8988T (cell line): ENCODE measurements around the gene RBM5.
"Not testable (repeated sequence)": the region's sequence is repeated elsewhere in the genome, so short reads cannot be mapped to it uniquely, and the experiment has no call there.

Experiments
- DNase-seq: peaks from one replicate; pipeline ENCODE4 v3.0.0; 2011

RBM5 gene

DNA sequence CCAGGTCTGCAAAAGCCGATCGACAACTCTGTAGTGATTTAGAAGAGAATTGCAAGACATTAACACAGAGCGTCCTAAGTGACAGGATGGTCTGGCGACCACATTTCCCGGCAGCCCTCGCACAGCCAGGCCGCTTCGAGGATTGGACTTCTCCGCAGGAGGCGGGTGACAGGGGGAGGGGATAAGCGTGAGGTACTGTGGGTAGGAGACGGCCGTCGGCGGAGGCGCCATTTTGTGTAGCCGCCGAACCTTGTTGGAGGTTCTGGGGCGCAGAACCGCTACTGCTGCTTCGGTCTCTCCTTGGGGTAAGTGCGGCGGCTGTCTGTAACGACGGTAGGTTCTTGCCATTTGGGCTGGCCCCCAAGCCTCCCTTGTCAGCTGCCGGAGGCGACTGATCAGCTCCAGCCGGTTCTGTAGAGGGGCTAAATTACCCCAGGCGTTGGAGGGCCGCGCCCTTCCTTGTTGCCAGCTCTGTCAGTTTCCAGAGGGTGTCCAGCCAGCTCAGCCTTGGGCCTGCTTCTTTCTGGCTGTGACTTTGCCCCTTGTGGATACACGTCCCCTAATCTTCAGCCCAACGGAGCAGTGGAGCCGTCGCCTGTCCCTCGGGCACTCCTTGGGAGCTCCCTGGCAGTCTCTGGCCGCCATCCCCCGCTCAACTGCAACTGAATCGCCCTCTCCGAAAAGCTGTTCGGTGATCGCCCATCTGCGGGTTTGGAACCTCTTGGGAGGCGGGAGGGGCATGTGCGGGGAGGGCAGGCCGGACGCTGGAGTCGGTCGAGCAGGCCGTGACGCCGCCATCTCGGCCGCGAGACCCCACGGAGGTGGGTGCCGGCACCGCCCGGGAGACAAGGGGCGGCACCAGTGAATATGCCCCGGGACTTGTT, at the start of gene RBM5:
Gene RBM5, plus strand, starts transcription at position 195 of the 884 bp plus-strand sequence. CDS start 1,516 bp downstream, outside the sequence.
- DNase-seq: peak; percentile 97

DNA sequence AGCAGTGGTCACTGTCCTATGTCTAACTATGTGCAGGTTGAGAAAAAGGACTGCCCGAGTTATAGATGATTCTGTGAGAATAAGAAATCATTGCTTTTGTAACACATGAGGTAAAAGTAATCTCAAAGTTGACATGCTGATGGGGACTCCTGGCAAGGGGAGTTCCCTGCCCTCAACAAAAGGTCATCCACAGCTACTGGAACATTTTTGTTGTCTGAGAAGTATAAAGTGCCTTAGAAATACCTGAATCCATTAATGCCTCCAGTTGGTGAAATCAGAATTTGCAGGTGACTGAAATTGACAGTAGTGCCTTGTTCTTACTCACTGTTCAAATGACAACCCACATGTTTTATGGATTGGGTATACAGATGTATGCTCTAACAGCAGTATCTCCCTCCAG, 43.7 kb upstream of the RBM5 start:
- no peak for DNase-seq

DNA sequence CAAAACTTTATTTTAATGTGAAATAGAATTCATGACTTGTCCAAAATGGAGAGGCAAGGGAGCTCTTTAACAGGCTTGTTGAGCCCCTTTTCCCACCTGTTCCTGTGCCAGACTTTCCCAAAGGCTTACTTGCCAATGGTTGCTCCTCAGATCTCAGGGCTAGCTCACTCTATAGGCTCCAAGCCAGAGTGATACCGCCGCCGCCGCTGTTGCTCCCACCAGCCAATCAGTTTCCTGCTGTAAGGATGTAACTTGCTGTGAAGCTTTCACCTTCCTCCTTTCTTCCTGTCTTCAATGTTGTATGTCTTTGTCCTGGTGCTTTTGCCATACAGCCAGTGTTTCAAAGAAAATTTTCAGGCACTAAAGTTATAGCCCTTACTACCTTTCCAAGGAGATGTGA, 41.3 kb upstream of the RBM5 start:
- DNase-seq: no peak

DNA sequence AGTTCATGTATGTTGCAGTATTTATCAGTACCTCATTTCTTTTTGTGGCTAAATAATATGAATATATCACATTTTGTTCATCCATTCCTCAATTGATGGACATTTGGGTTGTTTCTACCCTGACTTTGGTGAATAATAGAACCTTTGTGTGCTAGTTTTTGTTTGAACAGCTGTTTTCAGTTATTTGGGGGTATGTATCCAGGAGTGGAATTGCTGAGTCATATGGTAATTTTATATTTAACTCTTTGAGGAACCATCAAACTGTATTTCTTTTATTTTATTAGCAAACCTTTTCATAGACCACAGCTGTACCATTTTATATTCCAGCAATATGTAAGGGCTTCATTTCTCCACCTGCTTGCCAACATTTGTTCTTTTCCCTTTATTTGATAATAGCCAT, 38.4 kb upstream of the RBM5 start:
- no peak for DNase-seq

DNA sequence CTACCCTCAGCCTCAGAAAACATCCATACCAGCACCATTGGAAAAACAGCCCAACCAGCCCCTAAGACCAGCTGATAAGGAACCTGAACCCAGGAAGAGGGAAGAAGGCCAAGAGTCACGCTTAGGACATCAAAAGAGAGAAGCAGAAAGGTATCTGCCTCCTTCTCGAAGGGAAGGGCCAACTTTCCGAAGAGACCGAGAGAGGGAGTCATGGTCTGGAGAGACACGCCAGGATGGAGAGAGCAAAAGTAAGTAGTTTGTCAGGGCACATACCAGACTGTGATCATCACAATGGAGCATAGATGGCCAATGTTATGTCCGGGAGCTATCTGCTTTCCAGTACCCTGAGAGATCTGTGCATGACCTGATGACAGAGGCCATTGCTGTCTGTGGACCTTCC, 31.0 kb upstream of the RBM5 start:
- no peak for DNase-seq

DNA sequence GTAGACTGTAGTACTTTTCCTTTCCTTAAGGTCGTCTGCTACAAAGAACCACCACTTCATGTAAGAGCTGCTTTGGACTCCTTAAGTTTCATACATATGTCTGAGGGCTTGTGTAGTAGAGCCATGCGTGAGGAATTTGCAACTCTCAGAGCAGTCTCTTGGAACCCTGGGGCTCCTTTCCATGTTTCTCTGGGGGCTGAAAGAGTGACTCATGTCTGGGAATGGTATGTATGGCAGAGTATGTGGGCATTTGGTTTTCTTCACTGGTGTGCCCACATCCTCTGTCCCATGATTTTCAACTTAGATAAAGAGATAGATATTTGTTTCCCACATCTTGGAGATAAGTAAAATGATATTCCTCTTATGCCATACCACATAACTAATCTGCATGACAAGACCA, 20.6 kb upstream of the RBM5 start:
- DNase-seq: no peak

DNA sequence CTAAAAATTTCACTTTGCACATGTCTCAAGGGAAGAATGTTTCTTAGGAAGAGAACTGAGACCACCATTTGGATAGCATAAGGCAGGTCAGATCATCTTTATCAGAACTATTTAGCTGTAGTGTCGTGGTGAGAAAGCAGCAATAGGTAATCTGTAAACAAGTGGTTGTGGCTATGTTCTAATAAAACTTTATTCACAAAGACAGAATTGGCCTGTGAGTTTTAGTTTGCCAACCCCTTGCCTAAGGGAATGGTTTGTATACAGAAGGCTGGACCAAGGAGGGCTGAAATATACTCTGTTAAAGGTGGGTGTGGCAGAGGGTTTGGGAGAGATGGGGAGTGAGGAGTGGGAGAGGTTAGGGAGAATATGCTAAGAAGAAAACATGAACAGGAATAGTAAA, 10.6 kb upstream of the RBM5 start:
- DNase-seq: no peak

DNA sequence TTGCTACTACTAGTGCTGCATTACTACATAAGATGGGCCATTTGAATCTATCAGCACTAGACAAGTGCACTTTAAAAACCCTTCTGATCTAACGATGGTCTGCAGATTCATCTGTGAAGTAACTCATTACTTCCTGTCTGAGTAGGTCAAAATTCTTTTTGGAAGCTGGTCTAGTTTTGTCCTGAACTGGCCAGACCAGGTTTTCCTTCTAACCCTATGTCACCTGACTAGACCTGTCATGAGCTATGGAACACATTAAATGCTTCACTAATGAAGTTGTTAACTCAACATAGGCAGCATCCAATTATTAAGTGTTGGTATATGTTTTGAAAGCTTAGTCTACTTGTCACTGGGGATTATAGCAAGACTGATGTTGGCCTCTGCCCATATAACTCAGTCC, 10.1 kb upstream of the RBM5 start:
- no peak for DNase-seq

DNA sequence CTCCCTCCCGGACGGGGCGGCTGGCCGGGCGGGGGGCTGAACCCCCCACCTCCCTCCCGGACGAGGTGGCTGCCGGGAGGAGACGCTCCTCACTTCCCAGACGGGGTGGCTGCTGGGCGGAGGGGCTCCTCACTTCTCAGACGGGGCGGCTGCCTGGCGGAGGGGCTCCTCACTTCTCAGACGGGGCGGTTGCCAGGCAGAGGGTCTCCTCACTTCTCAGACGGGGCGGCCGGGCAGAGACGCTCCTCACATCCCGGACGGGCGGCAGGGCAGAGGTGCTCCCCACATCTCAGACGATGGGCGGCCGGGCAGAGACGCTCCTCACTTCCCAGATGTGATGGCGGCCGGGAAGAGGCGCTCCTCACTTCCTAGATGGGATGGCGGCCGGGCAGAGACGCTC, 3.8 kb upstream of the RBM5 start:
- DNase-seq: not testable (repeated sequence)

DNA sequence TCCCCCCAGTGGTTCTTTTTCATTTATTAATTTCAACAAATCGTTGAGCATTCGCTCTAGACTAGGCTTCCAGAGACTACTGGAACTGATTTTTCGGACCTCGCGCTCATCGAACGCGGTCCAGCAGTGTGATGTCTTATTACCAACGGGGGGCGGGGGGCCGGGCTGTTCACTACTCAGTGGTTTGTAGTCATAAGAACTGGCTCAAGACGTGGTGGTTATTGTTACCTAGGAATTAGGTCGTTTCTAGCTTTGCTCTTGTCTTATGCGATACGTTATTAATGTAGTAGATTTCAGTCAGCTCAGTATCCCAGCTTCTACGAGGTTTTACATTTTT, 858 bp downstream of the RBM5 start:
- no peak for DNase-seq

DNA sequence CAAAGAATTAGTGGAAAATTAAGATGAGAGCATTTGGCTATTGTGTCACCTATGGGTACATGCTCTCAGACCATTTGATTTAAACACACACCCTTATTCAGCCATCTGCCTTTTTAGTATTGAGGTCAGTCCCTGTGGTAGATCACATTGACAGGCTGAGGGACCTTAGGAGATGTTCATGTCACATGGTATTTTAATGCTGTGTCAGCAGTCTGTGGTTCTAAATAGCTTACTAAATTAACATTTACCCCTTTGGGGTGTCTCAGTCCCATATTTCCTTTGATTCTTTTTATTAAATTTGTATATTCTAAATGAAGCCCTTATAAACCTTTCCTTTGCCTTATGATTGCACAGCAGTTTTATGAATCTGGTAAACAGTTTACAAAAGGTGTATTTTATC, 2.3 kb downstream of the RBM5 start:
- DNase-seq: no peak

DNA sequence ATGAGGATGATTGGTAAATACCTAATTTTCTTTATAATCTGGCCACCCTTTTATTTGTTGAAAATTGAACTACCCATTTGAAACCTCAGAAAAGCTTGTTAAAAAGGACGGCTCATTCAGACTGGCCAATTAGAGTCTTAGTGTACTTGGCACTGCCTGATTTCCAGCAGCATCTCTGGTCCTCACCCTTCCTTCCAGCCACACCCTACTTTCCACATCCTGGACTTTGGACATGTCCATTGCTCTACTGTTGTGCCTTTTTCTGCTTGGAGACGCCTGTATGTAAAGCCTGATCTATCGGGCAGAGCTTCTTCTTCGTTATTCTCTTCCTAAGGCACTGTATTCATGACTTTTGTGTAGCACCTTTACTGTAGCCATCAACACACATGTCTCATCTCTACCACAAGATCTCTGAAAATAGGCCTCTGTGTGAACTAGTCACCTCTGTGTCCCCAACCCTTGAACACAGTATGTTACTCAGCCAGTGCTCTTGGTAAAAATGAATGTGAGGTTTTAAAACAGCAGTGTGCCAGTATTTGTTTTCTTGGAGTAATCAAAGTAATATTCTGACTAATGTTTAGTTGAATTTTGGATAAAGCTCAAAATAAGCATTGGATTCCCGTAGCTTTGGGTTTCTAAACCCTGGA, 6.8 kb downstream of the RBM5 start:
- DNase-seq: no peak

DNA sequence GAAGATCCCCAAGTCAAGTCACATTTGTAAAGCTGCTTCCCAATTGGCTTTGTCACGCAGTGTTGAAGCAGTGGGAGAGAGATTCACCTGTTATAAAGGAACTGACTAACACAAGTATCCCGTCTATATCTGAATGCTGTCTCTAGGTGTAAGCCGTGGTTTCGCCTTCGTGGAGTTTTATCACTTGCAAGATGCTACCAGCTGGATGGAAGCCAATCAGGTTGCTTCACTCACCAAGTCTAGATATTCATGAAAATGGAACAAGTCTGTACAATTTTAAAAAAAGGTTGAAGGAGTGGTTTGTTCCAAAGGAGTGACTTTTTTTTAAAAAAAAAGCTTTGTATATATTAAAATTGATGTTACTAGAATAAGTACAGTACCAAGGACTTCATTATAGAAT, 11.7 kb downstream of the RBM5 start:
- no peak for DNase-seq

DNA sequence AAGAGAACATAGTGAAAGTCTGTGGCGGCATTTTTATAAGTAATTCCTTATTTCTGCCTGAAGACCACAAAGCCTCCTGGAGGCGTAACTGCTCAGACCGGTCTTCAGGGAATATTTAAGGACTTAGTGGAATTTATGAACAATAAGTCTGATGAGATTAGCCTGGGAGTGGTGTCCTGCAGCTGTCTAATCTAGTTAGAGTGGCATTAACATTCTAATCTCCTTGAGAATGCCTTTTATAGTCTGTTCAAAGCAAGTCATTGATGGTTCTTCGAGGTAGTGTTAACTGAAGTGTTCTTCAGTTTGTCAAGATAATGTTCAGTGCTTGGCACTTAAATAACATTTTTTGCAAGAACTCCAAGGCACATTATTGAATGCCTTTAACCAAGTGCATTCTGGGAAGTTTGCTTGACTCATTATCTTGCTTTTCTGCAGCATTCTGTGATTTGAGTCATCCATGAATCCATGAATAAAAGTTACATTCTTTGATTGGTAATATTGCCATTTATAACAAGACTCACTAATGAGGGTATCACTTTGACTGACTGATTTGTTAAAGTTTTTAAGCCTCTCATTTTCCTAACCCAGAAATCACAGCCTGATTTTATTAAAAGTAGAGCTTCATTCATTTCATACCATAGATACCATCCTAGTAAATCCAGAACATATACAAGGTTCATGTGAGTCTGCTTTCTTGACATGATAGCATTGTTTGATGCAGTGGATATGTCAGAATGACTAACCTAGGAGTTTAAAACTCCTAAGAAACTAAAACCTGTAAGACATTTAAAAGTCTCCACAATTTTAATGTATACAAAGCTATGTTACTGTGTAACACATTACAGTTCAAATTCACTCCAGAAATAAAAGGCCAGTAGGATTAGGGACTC, 12.5 kb downstream of the RBM5 start:
- DNase-seq: no peak

DNA sequence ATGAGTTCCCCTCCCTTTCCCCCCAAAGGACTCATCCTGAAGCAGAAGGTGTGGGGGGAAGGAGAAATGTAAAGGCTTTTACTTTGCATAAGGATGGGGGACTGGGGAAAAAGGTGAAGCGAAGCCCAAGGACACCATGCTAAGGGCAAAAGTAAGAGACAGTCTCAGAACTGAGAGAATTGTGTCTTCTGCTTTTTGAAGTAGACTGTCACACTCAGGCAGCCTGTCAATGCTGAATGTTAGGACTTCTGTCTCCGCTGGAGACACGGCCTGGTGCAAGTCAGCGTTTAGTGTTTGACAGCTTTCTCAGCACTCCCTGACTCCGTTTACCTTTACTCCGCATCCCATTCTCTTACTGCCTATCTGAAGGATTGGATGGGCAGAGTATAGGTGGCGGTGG, 13.8 kb downstream of the RBM5 start:
- DNase-seq: no peak

DNA sequence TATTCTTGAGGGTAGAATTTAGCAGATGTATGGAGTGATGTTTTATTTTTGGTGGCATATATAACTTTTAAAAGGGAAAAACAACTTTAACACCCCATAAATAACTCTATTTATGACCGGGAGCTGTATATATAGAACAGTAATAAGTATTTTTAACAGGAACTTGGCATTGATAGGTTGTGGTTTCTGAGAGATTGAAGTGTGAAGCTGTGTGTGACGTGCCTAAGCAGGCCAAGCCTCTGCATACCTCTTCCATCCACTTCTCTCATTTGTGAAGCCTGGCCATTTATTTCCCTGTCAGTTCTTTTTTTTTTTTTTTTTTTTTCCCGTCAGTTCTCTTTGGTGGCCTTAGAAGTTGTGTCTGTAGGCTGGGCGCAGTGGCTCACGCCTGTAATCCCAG, 23.0 kb downstream of the RBM5 start:
- no peak for DNase-seq

DNA sequence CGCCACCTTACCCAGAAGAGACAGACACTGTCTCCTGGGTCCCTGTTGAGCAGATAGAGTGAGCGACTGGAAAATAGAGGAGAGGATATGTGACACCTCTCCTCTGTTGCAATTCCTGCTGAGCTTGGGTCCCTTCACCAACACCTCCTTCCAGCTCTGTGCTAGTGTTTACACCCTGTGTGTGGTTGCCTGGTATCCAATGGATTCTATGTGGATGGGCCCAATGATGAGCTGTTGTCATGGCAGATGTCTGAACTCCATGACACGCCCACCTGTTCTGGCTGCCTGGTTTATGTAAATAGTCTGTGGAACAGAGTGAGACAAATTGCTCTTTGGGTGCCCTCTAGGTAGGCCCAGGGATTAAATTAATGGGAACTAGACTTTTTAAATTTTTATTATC, 23.7 kb downstream of the RBM5 start:
- no peak for DNase-seq

DNA sequence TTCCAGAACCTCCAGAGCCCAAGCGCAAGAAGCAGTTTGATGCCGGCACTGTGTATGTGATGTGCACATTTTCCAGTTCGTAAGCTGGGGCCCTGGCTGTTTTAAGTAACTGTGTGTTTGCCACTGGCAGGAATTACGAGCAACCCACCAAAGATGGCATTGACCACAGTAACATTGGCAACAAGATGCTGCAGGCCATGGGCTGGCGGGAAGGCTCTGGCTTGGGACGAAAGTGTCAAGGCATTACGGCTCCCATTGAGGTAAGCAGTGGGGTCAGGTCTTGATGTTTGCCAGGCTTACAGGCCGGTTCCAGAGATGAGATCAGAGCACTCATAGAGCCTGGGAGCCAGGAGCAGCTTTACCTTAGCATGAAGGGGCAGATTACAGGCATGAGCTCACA, 28.4 kb downstream of the RBM5 start:
- DNase-seq: no peak

DNA sequence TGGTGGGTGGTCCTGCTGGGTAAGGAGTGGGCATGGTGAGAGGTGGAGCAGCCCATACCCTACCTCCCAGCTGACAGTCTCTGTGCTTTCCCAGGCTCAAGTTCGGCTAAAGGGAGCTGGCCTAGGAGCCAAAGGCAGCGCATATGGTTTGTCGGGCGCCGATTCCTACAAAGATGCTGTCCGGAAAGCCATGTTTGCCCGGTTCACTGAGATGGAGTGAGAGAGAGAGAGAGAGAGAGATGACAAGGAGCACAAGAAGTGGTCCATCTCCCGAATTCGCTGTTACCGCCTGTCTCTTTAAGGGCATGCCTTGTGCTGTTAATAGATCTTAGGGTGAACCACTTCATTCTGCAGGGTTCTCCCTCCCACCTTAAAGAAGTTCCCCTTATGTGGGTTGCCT, 29.5 kb downstream of the RBM5 start:
- no peak for DNase-seq

DNA sequence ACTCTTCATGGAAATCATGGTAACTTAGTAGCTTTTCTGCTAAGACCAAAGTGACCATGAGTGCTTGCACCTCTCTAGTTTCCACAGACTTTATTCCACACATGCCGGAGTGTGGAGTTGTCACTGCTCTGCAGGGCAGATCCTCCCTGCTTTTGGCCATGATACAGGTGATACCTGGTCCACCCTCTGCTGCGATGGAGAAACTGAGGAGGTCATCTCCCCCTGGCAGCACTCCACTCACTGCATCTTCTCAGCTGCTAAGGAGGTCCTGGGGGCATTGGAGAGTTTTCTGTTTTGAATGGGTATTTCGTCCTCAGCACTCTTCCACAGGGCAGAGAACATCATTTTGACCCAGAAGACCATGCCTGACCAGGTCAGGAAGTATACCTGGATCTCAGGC, 31.1 kb downstream of the RBM5 start:
- DNase-seq: no peak

DNA sequence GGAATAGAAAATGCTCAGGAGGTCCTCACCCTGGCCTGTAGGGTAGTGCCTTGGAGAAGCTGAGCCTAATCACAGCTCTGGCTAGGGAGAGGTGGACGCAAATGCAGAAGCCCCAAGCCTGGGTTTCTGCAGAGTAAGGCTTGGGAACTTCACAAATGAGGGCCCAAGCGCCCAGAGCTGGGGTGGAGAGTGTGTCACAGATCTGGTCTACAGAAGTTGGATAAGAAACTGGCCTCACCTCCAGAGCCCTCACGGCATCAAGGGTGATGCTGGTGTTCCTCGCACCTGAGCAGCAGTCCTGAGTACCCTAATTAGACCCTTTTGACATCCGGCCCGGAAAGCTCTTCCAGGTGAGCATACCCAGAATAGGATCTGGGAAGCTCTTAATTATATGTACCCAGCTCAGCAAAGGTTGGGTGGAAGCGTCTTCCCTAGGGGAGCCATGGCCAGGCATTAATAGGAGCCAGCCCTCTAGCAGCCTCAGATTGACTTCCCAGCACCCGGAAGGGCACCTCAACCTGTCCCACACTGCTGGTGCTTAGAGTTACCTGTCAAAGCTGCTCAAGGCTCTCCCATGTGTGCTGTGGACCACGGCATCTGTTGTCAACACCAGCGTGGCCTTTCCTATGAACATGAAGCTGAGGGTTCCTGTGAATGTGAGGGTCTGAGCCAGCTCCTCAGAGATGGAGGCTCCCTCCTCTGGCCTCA, 31.8 kb downstream of the RBM5 start:
- DNase-seq: no peak

DNA sequence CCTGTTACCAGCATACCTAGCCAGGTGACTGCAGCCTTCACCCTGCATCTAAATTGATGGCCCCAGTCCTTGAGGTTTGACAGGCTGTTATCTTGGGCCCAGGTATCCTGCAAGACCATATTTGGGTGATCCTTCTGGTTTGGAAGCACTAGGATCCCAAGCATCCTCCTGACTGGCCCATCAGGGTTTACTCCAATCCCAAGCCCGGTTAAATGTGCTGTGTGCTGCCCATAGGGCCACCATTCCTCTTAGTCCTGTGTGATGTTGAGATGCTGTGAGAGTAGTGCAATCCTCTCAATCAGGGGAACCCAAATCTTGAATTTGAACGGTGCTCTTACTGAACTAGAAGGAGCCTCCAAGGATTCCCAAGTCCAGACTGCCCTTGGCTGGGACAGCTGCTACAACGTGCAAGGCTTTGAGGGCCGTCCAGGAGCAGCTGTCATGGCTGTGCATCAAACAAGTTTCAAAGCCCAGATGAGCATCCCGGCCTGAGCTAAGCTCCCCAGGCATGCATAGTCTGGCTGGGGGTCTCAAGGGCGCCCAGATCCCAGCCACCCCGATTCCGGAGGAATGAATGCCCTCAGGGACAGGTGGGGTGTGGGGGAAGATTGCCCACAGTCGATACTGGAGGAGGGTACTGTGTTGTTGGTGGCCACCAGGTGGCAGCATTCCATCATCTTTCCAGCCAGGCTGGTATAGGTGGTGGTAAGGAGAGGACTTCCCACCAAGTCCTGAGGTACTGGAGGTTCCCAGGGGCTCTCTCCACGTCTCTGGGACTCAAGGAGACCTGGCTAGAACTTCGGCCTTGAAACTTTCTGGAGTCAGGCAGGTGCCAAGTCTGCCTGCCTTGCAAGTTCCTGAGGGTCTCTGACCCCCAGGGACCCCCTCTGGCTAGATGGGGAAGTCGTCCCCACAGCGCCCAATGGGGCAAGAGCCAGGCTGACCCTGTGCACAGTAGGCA, 32.6 kb downstream of the RBM5 start:
- peak; percentile 99 for DNase-seq
